ENCODE results near the gene CERS6. TPM values are rescaled to one million over a fixed set of nuclear protein-coding genes. Genes with fewer than 3 reads are reported as not detected.
A peak's percentile ranks its signal among the peaks of the same experiment; 100 is the strongest.

Gene CERS6
- total and polyA plus RNA-seq, 3 donors from 2014 or later: 24.7 to 71.0 (median 59.4) TPM

GRCh38 chr2:168798076-168798887, 342.2 kb downstream of the CERS6 start:
- 65 to 66% methylated on average over 13 of the region's 13 CpGs for WGBS, 2 donors
- TF ChIP-seq POLR2A (IDR thresholded peaks at IDR 0.05): no peak
- H3K27me3 ChIP-seq: no peaks in the 10 kb centered on the region
- peaks cover 7% of the 10 kb centered on the region for H3K4me1 ChIP-seq
- DNase-seq: no peak
- H3K27ac ChIP-seq: no peak overlapping the region
- H3K4me3 ChIP-seq: no peak overlapping the region
- no peaks in the 10 kb centered on the region for H3K36me3 ChIP-seq (ENCODE audit: low read depth, missing control alignments)
- no peaks in the 10 kb centered on the region for H3K9me3 ChIP-seq
- intact Hi-C loops (cut with DNase I; ENCODE audit: low total_unique reads): no loop called here

- WGBS, 2 donors: 75 to 92% methylated on average over 1 of the region's 1 CpG
- Histone ChIP-seq H3K27ac (no peak overlapping the region), H3K4me1 (peaks cover 7% of the 10 kb centered on the region)
Measured at GRCh38 chr2:168798888-168799410, 342.9 kb downstream of the CERS6 start.

GRCh38 chr2:168801471-168801870, 345.4 kb downstream of the CERS6 start:
- DNase-seq: no peak
- H3K4me3 ChIP-seq: no peak overlapping the region
- no peaks in the 10 kb centered on the region for H3K9me3 ChIP-seq
- 48 to 100% methylated on average over 1 to 2 of the region's 2 CpGs for WGBS, 2 donors
- TF ChIP-seq CTCF (IDR thresholded peaks at IDR 0.05): no peak
- no peak for TF ChIP-seq POLR2A (IDR thresholded peaks at IDR 0.05)
- intact Hi-C loops (cut with DNase I; ENCODE audit: low total_unique reads): no loop called here
- H3K36me3 ChIP-seq (ENCODE audit: low read depth, missing control alignments): no peaks in the 10 kb centered on the region
- peaks cover 5% of the 10 kb centered on the region for H3K4me1 ChIP-seq
- H3K27me3 ChIP-seq: no peaks in the 10 kb centered on the region
- peak overlapping the region in 1 of 2 donors; percentile 71 for H3K27ac ChIP-seq

More at GRCh38 chr2:168798888-168799410, 342.9 kb downstream of the CERS6 start:
- H3K36me3 ChIP-seq (ENCODE audit: low read depth, missing control alignments): no peaks in the 10 kb centered on the region
- TF ChIP-seq CTCF (IDR thresholded peaks at IDR 0.05) (no peak), POLR2A (IDR thresholded peaks at IDR 0.05) (no peak)
- no peak for DNase-seq
- no peaks in the 10 kb centered on the region for H3K9me3 ChIP-seq
- H3K4me3 ChIP-seq: no peak overlapping the region
- no peaks in the 10 kb centered on the region for H3K27me3 ChIP-seq
- intact Hi-C loops (cut with DNase I; ENCODE audit: low total_unique reads): no loop called here

GRCh38 chr2:168801961-168802858, 346.1 kb downstream of the CERS6 start, which contains the start of gene NOSTRIN:
Gene NOSTRIN, plus strand, starts transcription at chr2:168802637. Its CDS starts 10 bp downstream, at chr2:168802647.
- WGBS, 2 donors: 35% methylated on average over 10 of the region's 10 CpGs
- Histone ChIP-seq H3K4me3 (peak within 1 kb of the TSS; percentile 29 to 37), H3K27ac (peak within 1 kb of the TSS; percentile 71 to 73), H3K4me1 (peaks cover 3% of the 10 kb centered on the region), H3K36me3 (ENCODE audit: low read depth, missing control alignments) (no peaks in the 10 kb centered on the region), H3K9me3 (no peaks in the 10 kb centered on the region), H3K27me3 (no peaks in the 10 kb centered on the region)
- peak; percentile 61 for DNase-seq
- TF ChIP-seq CTCF (IDR thresholded peaks at IDR 0.05): no peak
- no peak for TF ChIP-seq POLR2A (IDR thresholded peaks at IDR 0.05)
- intact Hi-C loops (cut with DNase I; ENCODE audit: low total_unique reads): no loop called here

All from testis (tissue), 3 donors.